GM21447 (cell line): ENCODE measurements around the gene EFNA5.
"Not testable (repeated sequence)": the region's sequence is repeated elsewhere in the genome, so short reads cannot be mapped to it uniquely, and the experiment has no call there.

Source experiments
- ATAC-seq: cut with Tn5 transposase; IDR thresholded peaks from one replicate; pipeline ENCODE4 v1.9.1; 2021; ENCODE audit not compliant: unreplicated experiment

Gene EFNA5

DNA sequence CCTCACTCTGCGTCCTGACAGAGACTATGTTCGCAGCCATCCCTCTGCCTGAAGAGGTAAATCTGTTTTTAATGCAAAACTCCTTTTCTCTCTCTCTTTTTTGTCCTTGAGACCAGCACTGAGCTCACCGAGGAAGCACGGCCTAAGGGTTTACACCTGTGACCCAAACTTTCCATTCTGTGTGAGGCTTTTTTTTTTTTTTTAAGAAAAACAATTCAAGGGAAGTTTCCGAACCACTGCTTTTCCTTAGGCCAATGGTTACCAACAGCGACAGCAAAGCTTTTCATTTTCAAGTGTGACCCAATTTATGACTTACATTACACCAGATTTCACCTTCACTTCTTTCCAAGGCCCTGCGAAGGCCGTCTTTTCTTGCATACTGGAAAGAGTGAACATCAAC is 205.9 kb downstream of the EFNA5 start:
- no peak for ATAC-seq

DNA sequence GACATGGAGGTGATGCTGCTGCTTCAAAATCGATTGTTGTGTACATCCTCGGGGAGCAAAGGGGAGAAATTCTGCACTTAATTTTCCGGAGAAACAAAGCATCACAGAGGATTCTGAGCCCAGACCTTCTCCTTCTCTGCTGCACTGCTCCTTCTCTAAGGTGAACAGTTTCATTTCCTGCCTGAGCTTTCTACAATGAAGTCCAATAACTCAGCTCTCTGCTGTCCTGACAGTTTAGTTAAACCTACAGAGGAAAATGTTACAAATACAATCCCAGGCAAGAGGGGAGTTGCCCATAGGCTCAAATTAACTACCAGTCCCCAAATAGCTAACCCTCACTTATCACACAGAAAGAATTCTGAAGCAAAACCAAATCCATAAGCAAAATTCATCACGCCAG is 206.3 kb downstream of the EFNA5 start:
- no peak for ATAC-seq

DNA sequence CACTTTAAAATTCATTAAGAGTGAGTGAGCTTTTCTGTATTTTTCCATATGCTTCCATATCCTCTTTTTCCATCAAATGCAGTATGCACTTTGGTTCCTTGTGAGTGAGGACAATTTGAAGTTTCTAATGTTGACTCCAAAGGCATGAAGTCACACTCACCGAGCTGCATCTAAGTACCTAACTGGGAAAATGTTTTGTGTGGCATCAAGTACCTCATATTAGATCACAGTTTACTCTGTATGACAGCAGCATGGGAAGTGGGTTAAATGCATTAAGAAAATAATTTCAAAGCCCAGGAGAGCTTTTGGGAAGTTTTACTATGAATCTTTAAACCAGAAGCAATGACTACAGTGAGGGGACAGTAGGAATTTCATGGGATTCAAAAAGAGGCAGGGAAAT is 207.0 kb downstream of the EFNA5 start:
- no peak for ATAC-seq

DNA sequence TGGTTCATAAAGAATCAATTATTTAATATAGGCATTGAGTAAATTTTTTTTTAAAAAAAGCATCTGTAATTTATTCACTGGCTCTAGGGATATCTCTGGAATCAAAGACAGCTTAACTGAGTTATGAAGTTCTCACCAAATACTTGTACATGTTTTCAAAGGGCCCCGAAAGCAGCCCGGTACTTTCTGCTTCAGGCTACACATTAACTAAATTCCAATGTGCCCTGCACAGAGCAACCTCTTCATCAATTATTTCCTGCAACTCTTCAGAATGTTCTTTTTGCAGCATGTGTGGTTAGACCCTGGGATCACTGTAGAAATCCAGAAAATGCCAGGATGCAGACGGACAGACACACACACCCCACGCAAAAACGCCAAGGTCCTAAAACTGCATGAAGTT is 209.0 kb downstream of the EFNA5 start:
- ATAC-seq: no peak

DNA sequence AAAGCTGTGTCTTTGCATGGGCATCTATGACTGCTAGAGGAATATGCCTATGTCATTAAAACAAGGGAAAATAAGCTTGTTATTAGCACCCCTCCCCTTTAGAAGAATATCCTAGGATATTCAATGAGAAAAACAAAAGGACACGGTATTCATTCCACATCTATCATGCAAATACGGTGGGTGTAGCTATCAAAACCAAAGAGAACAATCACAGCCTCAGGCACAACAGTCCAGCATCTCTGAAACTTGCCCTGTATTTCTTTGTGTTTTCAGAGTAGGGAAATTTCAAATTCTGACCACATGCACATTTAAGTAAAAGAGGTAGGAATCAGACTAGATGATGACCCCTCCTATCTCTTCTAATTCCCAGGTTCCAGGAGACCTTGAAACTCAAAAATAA is 209.9 kb downstream of the EFNA5 start:
- no peak for ATAC-seq

DNA sequence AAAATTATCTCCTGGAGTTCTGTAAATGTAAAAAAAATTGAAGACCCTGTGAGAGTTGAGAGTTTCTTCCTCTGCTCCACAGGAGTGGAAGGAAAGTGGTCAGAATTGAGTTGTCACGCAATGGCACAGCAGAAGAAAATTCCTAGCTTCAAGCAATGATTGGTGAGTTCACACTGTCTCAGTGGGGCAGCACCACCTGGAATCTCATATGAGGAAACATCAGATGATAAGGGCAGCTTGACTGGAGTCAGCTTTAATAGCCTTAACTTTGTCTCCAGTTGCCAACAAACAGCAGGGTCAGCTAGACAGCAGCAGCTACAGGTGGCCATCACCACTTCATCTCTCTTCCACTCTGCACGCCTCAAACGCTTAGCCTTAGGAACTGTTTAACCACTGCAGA is 211.1 kb downstream of the EFNA5 start:
- no peak for ATAC-seq

DNA sequence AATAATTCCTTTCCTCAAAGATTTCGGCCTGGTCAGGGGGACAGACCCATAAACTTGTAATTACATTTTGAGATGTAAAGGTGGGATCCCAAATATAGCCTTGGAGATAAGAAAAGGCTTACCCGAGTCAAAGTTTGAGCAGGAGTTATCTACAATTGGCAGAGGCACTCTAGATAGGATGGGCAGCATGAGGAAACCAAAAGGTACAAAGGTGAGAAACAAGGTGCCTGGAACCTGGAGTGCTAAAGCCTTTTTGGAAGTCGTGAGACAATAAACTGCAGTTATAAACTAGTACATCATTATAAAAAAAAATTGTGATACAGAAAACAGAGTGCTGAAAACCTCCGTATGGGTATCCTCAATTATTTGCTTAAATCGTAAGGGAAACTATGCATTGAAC is 212.4 kb downstream of the EFNA5 start:
- ATAC-seq: no peak

DNA sequence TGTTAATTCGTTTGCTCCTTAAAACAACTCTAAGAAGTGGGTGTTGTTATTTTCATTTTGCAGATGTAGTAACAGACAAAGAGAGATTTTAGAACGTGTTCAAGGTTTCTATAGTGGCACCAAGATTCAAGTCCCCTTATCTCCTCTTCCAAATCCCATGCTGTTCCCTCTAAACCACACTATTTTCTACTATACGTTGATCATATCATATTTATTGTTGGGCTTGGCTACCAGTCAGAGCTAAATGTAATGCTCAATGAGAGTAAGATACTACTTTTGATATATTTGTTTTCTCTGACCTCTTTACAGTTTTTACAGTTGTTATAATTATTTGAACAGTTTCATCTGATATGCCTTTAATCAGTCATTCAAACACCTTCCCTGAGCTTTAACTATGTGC is 212.9 kb downstream of the EFNA5 start:
- ATAC-seq: no peak

DNA sequence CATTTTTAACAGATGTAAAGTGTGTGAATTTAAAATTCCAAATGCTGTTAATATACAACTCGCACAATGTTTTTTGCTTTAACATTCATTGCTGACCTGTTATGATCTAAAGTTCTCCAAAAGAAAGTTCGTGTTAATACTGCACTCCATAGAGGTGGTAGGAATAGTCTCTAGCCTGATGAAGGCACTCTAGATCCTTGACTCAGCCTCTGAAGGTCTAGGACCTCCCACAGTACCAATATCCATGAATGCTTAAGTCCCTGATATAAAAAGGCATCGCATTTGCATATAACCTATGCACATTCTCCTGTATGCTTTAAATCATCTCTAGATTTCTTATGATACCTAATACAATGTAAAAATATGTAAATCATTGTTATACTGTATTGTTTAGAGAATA is 213.6 kb downstream of the EFNA5 start:
- no peak for ATAC-seq

DNA sequence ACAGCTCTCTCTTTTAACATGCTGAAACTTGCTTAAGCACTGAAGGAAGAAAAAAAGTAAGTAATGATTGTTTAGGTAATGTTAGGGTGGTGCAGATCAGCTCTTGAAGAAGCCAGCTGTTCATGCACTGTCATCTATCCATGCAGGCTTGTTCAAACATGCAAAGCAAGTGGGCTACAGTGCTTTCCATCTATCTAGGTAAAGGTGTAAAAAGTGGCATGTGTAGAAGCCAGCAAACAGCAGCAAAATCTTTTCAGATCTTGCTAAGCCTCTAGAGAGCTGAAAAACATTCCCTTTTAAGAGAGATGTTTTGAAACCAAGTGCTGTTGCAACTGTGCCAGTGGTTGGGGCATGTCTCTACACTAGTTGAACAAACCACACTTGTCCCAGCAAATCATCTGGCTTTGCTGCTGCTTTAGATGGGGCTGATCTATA is 214.4 kb downstream of the EFNA5 start:
- ATAC-seq: peak; percentile 82

DNA sequence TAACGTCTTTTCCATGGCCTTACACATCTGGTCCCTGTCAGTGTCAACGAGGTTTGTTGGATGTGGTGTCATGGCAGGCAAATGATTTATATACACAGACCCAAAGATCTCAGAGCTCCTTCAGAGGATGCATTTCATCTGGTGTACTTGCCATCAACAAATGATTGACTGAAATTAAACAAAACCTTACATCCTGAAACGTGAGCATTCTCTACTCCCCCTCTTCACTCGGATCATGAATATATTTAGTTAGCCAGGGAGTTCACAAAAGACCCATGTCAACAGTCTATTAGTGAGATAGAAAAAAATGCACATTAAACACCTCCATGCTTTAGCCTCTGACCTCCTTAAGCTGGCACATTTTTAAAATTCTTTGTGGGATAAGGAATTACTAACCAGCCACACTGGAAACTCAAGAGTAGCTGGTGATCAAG is 215.6 kb downstream of the EFNA5 start:
- ATAC-seq: no peak

DNA sequence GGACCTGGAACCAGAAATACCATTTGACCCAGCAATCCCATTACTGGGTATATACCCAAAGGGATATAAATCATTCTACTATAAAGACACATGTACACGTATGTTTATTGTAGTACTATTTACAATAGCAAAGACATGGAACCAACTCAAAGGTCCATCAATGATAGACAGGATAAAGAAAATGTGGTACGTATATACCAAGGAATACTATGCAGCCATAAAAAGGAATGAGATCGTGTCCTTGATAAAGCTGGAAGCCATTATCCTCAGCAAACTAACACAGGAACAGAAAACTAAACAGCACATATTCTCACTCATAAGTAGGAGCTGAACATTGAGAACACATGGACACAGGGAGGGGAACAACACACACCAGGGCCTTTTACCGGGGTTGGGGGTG is 218.9 kb downstream of the EFNA5 start:
- not testable (repeated sequence) for ATAC-seq

DNA sequence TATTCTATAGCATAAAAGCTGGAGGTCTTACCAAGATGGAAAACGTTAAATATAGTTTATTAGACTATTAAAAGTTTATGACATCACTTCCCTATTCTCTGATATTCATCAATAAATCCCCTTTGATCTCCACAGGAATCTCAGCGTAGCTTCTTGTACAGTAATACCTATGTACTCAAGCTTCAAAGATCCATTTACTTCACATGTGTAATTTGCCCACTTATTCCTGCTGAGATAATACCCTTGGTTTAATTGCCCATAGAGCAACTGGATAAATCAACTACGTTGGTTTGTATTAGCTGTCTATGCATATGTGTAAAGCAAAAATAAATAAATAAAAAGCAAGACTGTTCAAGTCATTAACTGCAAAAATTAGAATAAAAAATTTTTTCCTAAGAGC is 219.7 kb downstream of the EFNA5 start:
- no peak for ATAC-seq

DNA sequence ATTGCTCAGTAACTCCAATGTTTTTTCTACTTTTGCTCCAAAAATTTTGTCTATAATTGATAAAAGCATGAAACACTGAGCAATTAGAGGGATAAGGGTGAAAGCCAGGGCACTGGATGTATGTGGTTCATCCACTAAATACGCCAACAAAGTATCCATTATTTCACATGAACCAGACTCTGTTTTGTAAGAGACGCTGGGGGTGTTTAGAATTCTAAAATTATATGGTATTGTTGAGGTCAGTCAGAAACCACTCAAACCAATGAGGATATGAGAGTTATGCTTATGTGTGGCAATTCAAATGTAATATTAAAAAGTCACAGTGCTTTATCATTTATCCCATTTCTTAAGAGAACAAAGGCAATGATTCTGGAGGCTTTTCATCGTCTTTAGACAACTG is 220.2 kb downstream of the EFNA5 start:
- no peak for ATAC-seq

DNA sequence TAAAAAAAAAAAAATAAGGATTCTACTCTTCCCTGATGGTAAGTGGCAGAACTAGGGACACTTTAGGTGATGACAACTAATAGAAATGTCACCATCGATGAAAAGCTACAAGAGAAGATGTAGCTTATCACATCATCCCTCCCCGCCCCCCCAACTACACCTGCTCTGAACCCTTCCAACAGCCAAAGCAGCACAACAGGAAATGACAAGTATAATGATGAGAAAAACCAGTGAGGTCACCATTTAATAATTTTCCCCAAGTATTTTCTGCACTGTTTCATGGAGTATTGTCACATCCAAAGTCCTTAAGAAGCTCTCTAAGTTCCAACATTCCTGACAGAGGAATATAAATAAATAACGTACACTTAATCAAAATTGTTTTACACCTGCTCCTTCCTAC is 221.4 kb downstream of the EFNA5 start:
- ATAC-seq: no peak

DNA sequence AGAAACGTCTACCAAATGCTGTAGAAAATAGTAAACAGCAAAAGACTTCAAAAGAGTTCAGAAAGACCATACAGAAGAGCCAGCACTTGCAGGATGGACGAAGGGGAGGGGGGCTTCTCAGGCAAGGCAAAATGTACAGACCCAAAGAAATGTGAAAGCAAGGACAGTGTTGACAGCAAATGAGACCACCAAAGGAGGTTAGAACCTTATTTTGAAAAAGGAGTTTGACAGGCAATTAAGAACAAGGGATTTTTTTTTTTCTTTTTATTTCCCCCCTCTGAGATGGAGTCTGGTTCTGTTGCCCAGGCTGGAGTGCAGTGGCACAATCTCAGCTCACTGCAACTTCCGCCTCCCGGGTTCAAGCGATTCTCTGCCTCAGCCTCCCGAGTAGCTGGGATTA is 223.2 kb downstream of the EFNA5 start:
- ATAC-seq: no peak

DNA sequence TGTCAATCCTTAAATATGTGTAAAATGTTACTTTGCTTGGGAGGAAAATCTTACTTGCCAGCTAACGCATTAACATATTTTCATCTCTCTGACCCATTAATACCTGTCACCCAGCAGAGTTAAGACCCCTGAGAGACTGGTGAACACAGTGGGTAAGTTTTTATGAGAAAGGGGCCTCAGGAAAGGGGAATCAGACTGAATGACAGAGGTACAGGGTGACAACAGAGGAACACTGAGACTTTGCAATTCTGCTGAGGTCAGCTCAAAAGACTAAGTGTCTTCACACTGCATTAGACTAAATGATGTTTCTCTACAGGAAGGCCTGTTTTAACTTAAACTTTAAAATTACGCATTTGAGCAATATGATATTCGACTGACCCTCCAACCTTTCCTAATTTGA is 223.8 kb downstream of the EFNA5 start:
- ATAC-seq: no peak

DNA sequence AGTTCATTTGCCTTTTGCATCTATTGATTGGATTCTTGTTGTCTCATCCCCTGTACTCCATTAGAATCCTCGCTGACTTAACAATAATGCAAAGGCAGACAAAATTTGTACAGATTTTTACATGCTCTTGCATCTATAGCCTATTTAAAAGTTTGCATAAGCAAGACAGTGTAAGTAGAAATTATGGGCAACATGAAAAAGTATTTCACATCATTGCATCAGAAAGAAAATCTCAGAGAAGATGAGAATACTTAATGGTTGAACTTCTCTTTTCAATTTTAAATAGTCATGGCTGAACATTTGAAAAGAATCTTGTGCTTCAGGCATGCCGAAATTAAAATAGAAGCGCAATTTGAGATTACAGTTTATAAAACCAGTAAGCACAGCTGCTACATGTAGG is 226.4 kb downstream of the EFNA5 start:
- ATAC-seq: no peak

DNA sequence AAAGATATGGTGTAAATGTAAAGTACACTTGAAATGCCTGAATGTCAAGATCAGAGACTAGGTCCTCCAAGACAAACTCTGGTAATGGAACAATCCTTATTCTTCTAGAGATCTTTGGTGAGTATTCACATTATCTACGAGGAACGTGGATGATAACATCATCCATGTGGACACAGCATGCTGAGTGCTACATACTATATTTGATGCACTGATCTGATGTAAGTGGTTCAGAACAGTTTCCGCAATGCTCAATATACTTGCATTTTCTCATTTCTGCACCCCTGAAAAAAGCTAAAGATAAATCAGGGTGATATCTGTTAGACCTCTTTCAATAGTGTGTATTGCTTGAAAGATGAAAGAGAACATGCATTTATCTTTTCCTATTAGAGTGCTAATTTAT is 226.8 kb downstream of the EFNA5 start:
- ATAC-seq: no peak

DNA sequence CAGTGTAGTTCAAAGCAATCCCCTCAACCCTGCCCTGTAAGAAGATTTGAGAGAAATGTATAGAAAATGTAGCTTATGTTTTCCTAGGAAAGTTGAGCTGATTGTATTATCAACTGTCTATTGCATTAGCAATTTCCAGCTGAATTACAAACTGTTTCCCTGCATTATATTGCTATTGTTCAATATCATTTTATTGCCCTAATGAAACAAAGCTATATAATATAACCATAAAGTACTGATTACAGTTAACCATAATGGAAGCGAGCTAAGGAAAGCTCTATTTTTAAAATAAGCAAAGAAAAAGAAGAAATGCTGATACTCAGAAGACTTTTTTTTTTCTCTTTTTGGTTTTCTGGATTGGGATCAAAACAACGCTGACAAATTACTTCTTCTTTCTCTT is 228.3 kb downstream of the EFNA5 start:
- no peak for ATAC-seq

DNA sequence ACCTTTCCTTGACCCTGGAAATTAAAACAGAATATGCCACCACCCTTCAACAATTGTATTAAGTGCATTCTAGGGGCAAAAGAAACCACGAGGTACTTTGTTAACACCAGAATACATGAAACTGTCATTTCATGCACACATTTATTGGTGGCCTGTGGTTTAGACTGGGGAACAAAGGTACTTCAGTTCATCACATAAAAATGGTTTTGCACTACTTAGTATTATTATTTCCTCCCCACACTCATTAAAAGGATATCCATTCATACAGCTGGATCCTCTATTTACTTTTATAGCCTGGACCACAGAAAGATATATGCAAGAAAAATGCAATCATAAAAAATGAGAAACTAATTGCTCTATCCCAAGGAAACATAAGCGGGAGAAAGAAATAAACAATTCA is 230.9 kb downstream of the EFNA5 start:
- no peak for ATAC-seq

DNA sequence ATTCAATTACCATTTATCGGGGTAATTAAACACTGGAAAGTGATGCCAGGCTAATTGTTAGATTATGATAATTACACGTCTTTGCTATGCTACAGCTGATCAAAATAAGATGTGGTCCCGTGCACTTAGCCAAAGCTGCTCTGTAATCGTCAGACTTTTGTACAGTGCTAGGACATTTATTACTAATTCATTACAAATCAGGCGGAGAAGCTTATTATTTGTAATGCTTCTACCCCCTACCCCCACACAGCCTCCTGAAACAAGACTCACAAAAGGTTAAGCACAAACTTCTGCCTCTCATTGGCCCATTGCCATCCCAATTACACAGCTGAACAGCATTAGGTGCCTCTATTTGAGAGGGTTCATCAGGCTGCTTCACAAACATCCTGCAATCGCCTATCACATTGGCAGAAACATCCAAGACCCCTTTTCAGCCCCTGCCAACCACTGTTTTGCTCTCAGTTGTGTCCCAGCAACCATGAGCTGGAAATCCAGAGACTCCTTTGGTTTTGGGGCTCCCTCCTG is 232.7 kb downstream of the EFNA5 start:
- no peak for ATAC-seq

DNA sequence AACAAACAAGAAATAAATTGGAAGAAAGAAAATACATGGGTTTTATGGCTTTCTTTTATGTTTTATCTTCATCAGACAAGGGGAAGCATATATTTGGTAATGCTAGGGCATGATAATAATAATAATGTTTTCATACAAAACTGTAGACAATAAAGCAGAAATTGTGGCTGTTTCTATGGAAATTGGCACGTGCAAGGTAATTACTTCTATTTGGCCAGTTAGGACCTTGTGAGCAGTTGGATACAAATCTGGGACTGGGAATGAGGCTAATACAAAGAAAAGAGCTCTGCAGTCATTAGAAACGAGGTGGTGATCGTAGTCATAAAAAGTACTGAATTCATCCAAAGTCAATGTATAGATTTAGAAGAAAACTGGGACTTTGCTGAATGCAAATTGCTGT is 233.6 kb downstream of the EFNA5 start:
- ATAC-seq: no peak

DNA sequence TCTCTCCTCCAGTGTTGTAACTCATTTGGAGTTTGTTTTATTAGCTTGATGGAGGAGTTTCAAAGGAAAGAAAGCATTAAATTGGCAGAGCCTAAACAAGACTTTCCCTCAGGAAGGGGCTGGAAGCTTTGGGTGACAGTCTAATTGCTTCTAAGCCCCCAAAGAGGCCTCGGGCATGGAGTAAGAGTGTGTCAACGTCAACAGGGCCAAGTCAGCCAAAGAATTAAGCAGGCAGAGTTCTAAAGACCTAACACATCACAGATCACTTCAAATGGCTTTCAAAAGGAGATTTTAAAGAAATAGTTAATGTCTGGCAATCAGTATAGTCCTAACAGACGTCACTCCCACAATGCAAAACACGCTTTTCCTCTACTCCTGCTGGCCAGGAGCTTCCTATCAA is 234.5 kb downstream of the EFNA5 start:
- ATAC-seq: no peak
